Subcutaneous abdominal adipose tissue (tissue), 5 donors: Measurements from ENCODE around the gene C4orf50.

Experiments
- H3K27ac ChIP-seq: one replicate; pipeline ENCODE4 v1.7.0; 2013; ENCODE audit warnings: low read depth, mild to moderate bottlenecking, inconsistent platforms, low read length, moderate library complexity
- H3K27me3 ChIP-seq, 5 donors: one replicate each; pipeline ENCODE4 v1.7.0; 2013; ENCODE audit warnings: low read length in 5 of 5, inconsistent platforms in 1 of 5; ENCODE audit not compliant: control insufficient read depth in 5 of 5, insufficient read depth in 4 of 5
- H3K36me3 ChIP-seq, 5 donors: one replicate each; pipeline ENCODE4 v1.7.0; 2013; ENCODE audit warnings: low read length in 5 of 5; ENCODE audit not compliant: control insufficient read depth in 5 of 5, insufficient read depth in 5 of 5
- H3K4me1 ChIP-seq, 5 donors: one replicate each; pipeline ENCODE4 v1.7.0; 2013; ENCODE audit warnings: low read length in 5 of 5, mild to moderate bottlenecking in 3 of 5, moderate library complexity in 1 of 5; ENCODE audit not compliant: control insufficient read depth in 5 of 5, insufficient read depth in 5 of 5
- H3K4me3 ChIP-seq, 5 donors: one replicate each; pipeline ENCODE4 v1.7.0; 2013; ENCODE audit warnings: low read length in 5 of 5, low read depth in 1 of 5
- H3K9ac ChIP-seq, 5 donors: one replicate each; pipeline ENCODE4 v1.7.0; 2013; ENCODE audit warnings: low read length in 5 of 5, mild to moderate bottlenecking in 4 of 5, moderate library complexity in 3 of 5
- H3K9me3 ChIP-seq, 5 donors: one replicate each; pipeline ENCODE4 v1.7.0; 2013; ENCODE audit warnings: low read length in 5 of 5; ENCODE audit not compliant: control insufficient read depth in 5 of 5
- donor health status: healthy.
- donor health status: healthy.
- donor health status: healthy.
- donor health status: healthy.
- donor health status: healthy.

Gene C4orf50

DNA sequence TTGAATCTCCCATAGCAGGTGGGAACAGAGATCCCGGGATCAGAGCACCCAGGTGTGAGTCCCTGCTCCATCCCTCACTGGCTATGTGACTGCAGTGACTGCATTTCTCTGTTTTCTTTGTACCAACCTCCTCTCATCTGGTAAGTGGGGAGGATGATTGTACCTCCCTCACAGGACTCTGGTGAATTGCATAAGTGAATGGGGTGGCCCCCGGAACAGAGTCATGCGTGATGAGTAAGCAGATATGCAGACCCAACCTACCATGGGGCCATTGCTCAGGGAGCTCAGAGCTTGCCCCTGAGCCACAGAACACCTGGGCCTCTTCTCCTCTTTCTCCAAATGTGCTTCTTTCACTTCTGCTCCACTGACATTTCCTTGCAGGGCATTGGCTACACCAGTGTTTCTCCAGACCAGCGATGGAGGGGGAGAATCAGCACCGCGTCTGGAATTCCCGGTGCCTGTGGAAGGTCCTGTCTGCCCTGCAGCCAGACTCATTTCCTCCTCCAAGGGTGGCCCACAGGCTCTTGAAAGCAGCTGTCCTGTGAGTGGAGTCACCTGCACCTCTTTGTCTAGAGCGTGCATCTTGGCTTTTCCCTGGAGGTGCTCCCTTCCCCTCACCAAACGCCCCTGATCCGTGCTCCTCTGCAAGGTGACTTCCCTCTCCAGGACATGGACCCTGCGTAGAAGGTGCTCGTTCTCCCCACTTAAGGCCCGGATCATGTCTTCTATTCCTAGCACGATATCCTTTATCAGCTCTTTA is 30.0 kb downstream of the C4orf50 start:
- H3K27me3 ChIP-seq = peaks cover 5 to 29% (median 12%) of the 10 kb centered on the region in 5 donors
- H3K4me1 ChIP-seq = no peaks in the 10 kb centered on the region
- no peak overlapping the region for H3K27ac ChIP-seq

DNA sequence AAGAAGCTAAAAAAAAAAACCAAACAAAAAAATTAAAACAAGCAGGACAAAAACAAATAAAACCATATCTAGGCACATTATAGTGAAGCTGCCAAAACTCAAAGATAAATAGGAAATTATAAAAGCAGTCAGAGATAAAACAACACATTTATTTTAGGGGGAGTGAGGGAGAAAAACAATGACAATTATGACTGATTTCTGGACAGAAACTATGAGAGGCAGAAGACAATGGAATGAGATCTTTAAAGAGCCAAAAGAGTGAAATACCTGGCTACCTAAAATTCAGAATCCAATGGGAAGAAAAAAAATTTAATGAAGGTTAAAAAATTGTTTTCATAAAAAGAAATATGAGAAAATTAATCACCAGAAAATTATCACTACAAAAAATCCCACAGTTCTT is 33.4 kb downstream of the C4orf50 start:
- no peak overlapping the region for H3K27ac ChIP-seq
- no peaks in the 10 kb centered on the region for H3K36me3 ChIP-seq
- H3K4me1 ChIP-seq = no peaks in the 10 kb centered on the region
- H3K27me3 ChIP-seq = peaks cover 10 to 18% (median 17%) of the 10 kb centered on the region in 5 donors
- H3K9ac ChIP-seq = no peak overlapping the region
- peaks cover 0 to 5% (median 2%) of the 10 kb centered on the region in 5 donors for H3K9me3 ChIP-seq
- no peak overlapping the region for H3K4me3 ChIP-seq

More for the DNA sequence above, 30.0 kb downstream of the C4orf50 start:
- H3K36me3 ChIP-seq = no peaks in the 10 kb centered on the region
- no peak overlapping the region for H3K9ac ChIP-seq
- no peak overlapping the region for H3K4me3 ChIP-seq
- H3K9me3 ChIP-seq = peaks cover 0 to 5% (median 2%) of the 10 kb centered on the region in 5 donors

DNA sequence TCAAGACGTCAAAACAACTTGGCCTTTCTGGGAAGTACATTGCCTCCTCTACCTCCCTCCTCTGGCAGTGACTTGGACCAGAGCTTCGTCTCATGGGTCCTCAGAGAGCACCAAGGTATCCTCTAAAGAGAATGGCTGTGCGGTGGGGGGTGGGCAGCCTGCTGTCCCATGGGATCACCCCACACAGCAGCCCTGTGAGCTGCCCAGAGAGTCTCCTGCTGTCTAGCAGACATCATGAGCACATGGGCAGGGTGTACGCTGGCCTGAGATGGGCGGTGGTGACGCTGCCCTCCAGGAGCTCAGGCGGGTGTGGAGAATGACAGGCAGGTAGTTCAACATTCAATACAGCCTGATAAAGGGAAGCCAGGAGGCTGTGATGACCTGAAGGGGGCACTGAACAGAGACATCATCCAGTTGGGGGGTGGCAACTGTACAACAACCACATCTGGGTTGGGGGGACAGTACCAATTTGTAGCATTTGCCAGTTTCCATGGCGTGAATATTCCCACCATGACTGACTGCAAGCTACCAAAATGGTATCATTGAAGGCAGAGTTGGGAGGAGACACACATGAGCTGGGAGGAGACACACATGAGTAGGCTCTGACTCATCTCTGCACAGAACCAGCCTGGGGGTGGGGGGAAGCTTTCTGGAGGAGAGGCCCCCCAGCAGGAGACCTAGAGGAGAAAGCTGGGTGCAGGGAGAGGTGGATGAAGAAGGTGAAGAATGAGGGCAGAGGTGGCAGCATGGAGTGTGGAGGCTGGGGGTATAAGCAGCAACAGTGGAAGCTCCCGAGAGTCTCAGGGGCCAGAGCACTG is 35.9 kb downstream of the C4orf50 start:
- H3K27me3 ChIP-seq = peaks cover 10 to 20% (median 13%) of the 10 kb centered on the region in 5 donors
- H3K36me3 ChIP-seq = no peaks in the 10 kb centered on the region
- H3K9me3 ChIP-seq = peaks cover 0 to 5% (median 2%) of the 10 kb centered on the region in 5 donors
- H3K27ac ChIP-seq = no peak overlapping the region
- H3K4me3 ChIP-seq = no peak overlapping the region
- no peaks in the 10 kb centered on the region for H3K4me1 ChIP-seq
- H3K9ac ChIP-seq = no peak overlapping the region

DNA sequence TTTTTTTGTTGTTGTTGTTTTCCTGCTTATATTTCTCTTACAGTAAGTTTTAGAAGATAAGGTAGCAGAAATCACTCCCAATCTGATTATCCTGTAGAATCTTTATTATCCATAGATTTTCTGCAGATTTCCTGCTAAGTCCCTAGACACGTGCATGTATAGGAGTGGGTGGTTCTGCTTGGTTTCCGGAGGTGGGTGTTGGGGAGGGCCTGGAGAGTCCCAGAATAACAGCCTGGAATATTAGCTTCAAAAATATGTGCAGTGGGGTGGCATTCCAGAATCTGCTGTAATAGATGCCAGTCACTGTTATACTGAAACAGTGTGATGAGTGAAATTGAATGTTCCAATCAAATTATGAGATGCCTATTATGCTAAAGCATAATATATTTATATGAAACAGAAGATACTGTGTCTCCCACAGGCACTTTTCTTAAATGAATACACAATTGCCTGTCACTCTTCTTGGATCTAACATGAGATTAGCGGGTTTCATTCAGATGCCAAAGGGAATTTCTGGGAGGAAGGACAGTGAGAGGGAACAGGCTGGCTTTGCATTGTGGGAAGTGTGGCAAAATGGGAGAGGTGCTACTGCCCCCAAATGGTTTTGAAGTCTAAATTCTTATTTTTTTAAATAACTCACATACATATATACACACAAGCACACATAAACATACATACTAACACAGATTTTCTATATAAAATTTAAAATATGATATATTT is 37.6 kb downstream of the C4orf50 start:
- no peak overlapping the region for H3K27ac ChIP-seq
- H3K9ac ChIP-seq = no peak overlapping the region
- no peaks in the 10 kb centered on the region for H3K36me3 ChIP-seq
- peaks cover 13 to 26% (median 19%) of the 10 kb centered on the region in 5 donors for H3K27me3 ChIP-seq
- H3K9me3 ChIP-seq = peaks cover 0 to 5% (median 2%) of the 10 kb centered on the region in 5 donors
- no peak overlapping the region for H3K4me3 ChIP-seq
- H3K4me1 ChIP-seq = no peaks in the 10 kb centered on the region

DNA sequence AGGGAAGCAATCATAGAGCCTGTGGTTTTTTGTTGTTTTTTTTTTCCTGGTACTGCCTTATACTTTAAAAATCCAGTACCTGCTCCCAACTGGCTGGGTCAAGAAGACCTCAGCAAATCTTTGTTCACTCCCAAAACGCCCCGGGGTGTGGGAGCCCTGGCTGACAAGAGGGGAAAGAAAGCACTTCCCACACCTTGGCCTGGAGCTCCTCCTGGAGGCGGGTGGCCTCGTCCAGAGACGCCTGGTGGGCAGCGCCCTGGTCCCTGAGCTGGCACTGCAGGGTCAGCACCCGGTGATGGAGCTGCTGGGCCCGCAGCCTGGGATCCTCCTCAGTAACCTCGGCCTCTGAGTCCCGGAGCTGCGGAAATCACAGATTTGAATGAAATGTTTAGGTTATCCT is 38.2 kb downstream of the C4orf50 start:
- Histone ChIP-seq H3K27ac (no peak overlapping the region), H3K27me3 (peaks cover 13 to 28% (median 19%) of the 10 kb centered on the region in 5 donors), H3K4me1 (no peaks in the 10 kb centered on the region), H3K9ac (no peak overlapping the region), H3K9me3 (peaks cover 0 to 5% (median 2%) of the 10 kb centered on the region in 5 donors), H3K36me3 (no peaks in the 10 kb centered on the region), H3K4me3 (no peak overlapping the region)

DNA sequence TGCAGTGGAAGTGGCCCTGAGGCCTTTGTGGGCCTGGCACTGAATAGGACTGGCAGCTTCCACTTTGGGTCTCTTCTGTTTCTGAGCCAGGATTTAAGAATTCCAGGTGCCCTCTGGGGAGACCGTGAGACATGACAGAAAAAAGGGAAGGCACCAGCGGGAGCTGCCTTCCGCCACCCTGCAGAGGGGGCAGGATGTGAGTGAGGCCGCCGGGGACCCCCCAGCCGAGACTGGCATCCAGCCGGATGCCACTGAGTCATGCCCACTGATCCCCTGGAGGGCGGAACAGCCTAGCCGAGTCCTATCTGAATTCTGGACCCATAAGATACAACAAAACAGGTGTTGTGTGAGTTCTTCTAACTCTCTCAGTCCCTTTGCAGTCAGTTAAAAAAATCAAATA is 41.3 kb downstream of the C4orf50 start:
- Histone ChIP-seq H3K4me3 (no peak overlapping the region), H3K36me3 (no peaks in the 10 kb centered on the region), H3K9ac (no peak overlapping the region), H3K4me1 (no peaks in the 10 kb centered on the region), H3K27me3 (peaks cover 25 to 38% (median 28%) of the 10 kb centered on the region in 5 donors), H3K27ac (no peak overlapping the region), H3K9me3 (no peaks in the 10 kb centered on the region)

DNA sequence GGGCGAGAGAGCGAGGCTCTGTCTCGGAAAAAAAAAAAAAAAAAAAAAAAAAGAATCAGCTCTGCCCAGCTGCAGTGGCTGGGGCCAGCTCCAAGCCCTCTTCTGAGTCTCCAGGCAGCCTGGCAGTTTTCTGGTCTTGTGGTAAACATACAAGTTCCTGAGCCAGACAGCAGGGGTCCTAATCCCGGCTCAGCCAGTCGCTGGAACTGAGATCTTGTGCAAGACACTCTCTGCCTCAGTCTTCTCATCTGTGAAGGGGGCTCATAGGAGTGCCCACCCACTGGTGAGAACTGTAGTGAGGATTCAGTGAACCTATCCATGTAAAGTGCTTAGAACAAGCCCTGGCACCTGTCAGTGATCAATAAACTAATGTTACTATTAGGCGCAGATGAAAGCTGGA is 41.8 kb downstream of the C4orf50 start:
- Histone ChIP-seq H3K36me3 (no peaks in the 10 kb centered on the region), H3K4me1 (no peaks in the 10 kb centered on the region), H3K27me3 (peaks cover 20 to 38% (median 28%) of the 10 kb centered on the region in 5 donors), H3K4me3 (no peak overlapping the region), H3K9me3 (no peaks in the 10 kb centered on the region), H3K9ac (no peak overlapping the region), H3K27ac (no peak overlapping the region)

DNA sequence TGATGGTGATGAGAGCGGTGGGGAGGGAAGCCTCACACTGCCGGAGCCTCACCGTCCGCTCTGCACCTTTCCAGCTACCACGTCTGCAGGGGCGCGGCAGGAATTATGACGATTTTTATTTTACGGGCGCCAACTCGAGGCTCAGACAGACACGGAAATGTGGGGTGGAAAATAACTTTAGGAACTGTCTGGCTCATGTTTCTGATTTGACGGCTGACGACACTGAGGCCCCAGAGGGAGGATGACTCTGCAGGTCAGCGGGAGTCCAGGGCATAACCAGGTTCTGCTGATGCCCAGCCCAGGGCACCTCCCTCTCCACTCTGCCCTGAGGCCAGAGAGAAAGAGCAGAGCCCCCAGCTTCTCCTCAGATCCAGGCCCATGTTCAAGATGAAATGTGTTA is 43.9 kb downstream of the C4orf50 start:
- Histone ChIP-seq H3K4me3 (no peak overlapping the region), H3K36me3 (no peaks in the 10 kb centered on the region), H3K27ac (no peak overlapping the region), H3K9me3 (no peaks in the 10 kb centered on the region), H3K4me1 (no peaks in the 10 kb centered on the region), H3K27me3 (peaks cover 26 to 44% (median 28%) of the 10 kb centered on the region in 5 donors), H3K9ac (no peak overlapping the region)

DNA sequence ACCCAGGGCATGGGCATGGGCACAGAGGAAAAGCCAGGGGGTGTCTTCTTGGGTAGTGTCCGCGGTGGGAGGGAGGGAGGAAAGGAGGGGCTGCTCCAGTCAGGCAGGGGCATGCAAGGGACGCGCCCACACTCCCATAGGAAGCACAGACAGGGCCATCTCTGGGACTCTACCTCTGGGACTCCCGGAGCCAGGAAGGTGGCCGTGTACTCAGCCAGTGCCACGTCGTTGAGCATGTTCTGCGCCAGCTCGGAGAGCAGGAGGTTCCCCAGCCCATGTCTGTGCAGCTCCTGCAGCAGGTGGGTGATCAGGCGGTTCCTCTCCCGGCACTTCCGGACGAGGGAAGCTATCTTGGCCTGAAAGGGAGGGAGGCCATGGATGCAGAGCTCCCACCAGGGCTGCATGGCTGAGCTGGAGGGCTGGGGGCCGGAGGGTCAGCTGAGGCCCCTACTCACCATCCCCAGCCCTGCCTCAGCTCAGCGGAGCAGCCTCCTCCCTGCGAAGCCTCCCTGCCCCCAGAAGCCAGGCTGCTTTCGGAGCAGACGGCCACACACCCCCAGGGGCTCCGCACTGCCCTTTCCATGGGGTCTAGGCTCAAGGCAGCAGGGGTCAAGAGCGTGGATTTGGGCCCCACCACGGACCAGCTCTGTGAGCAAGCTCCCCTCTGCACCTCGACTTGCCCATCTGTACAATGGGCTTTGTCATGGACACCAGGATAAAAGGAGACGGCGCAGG is 44.6 kb downstream of the C4orf50 start:
- H3K4me1 ChIP-seq = no peaks in the 10 kb centered on the region
- no peaks in the 10 kb centered on the region for H3K36me3 ChIP-seq
- H3K9me3 ChIP-seq = no peaks in the 10 kb centered on the region
- peaks cover 26 to 44% (median 28%) of the 10 kb centered on the region in 5 donors for H3K27me3 ChIP-seq
- H3K4me3 ChIP-seq = no peak overlapping the region
- H3K9ac ChIP-seq = no peak overlapping the region
- H3K27ac ChIP-seq = no peak overlapping the region
